HG02588 (cell line): ENCODE measurements around the gene ERC2.
"Not testable (repeated sequence)": the region's sequence is repeated elsewhere in the genome, so short reads cannot be mapped to it uniquely, and the experiment has no call there.

ENCODE experiments used
- ATAC-seq: cut with Tn5 transposase; IDR thresholded peaks from one replicate; pipeline ENCODE4 v1.9.1; 2021; ENCODE audit warnings: mild to moderate bottlenecking, moderate library complexity; ENCODE audit not compliant: unreplicated experiment

The ERC2 gene

DNA sequence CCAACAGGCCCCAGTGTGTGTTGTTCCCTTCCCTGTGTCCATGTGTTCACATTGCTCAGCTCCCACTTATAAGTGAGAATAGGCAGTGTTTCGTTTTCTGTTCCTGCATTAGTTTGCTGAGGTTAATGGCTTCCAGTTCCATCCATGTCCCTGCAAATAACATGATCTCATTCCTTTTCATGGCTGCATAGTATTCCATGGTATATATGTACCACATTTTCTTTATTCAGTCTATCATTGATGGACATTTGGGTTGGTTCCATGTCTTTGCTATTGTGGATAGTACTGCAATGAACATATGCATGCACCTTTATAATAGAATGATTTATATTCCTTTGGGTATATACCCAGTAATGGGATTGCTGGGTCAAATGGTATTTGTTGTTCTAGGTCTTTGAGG is 452.9 kb downstream of the ERC2 start:
- not testable (repeated sequence) for ATAC-seq

DNA sequence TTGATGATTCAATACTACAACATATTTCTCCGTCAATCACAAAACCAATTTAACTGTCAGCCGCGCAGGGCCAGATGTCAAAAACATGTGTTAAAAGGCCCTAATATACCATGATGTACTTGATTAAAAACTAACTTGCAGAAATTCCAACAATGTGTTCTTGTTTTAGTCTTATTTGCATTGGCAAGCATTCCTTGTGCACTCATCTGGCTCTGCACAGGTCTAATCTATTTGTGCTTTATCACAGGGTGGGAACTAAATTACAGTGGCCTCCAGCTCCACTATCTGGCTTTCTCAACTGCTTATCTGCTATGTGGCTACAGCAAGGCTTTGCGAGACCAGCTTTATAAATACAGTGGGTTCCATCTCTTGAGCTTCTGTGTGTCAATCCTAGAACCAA is 455.5 kb downstream of the ERC2 start:
- no peak for ATAC-seq

DNA sequence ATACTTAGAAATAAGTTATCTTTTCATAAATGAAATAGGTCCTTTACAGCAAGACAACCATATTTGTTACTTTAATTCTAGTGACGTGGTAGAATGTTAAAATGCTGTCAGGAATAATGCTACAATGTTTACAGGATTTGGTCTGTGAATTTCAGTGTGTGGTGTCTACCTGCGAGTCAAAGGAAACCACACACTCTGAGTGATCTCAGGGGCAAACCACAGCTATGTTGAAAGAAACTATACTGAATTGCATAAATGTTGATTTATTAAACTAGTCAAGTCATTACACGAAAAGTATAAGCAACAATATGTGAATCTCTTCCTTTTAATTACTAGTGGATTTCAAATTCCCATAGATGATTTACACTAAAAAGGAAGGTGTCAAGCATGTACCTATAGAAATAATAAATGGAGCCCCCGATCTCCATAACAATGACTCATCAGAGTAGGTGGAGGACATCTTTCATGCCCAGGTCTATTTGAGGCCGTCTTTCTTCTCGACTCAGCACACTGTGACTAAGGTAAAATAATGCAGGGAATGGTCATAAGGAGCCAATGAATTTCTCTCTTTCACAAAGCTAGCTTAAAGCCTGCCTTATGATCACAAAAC is 463.0 kb downstream of the ERC2 start:
- no peak for ATAC-seq

DNA sequence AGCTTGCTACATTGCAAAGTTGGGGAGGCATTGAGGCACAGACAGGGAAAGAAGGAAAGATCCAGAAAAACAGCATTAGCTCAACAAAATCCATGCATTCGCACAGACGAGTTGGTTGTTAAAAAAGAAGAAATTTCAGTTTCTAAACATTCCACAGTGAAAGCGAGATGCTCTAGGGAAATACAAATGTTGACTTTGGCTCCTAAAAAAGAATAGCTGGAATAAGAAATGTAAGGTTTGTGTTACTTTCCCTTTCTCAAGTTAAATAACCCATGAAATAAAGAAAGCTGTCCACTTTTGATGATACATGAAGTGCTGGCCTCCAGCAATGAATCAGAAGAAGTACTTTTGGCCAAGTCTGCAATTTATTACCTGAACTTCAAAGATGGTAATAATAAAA is 465.1 kb downstream of the ERC2 start:
- ATAC-seq: no peak

DNA sequence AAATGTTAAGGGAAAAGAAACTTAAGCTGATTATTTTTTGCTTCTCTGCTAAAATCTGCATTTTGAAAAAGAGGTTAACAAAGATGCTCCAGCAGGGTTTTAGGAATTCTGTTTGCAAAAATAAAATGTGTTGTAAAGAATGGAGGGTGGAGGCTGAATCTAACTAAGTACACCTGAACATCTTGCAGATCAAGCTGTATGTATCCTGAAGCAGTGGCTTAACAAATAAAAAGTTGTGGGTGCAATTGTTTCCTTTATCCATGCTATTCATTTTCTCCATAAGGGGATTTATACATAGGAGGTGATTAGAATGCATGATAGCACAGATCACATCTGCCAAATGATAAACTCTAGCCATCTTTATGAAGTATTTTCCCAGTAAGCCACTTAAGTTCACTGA is 466.3 kb downstream of the ERC2 start:
- ATAC-seq: no peak

DNA sequence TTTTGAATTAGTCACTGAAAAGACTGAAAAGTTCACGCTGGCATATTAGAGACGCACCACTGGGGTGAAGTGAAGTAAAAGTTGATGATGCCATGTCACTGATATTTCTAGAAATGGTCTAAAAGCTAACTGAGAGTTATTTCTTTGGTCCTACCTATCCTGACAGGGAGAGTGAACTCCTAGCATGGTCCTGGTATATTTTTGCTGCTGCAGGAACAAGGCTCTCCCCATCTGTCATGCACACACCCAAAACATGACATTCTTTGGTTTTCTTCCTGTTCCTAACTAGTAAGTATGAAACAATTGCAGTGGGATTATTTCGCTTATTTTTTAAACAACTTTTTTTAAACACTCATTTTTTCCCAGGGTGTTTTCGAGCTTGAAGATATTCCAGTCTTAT is 466.7 kb downstream of the ERC2 start:
- no peak for ATAC-seq

DNA sequence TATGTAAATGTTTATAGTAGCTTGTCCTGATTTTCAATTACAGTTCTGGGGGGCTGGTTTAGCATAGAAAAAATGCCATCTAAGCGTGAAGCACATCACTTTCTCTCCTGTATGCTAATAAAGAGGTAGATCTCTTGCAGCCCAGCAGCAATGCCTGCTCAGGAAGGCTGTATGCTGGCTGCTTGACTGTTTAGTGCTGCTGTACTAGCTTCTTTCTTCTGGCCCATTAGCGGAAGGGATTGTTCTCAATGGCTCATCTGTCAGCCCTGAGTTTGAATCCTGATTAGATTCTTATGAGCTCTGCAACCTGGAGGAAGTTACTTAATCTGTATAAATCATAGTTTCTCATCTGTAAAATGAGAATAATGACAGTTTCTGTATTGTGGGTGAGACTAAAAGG is 478.9 kb downstream of the ERC2 start:
- no peak for ATAC-seq

DNA sequence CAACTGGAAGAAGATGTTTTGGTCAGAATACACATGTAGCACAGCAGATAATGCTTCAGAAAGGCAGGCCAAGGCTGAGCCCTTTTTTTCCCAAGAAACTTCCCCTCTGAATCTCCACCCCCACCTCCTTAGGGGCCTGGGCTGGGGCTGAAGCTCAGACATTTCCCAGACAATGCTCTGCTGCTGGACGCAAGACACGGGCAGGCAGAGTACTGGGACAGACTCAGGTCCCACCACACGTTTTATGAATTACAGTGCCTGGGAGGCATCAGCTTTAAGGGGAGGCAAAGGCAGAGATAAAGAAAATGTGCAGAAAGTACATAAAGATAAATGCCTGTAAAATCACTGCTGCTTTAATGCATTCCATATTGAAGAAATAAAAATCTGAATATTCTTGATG is 479.4 kb downstream of the ERC2 start:
- no peak for ATAC-seq

DNA sequence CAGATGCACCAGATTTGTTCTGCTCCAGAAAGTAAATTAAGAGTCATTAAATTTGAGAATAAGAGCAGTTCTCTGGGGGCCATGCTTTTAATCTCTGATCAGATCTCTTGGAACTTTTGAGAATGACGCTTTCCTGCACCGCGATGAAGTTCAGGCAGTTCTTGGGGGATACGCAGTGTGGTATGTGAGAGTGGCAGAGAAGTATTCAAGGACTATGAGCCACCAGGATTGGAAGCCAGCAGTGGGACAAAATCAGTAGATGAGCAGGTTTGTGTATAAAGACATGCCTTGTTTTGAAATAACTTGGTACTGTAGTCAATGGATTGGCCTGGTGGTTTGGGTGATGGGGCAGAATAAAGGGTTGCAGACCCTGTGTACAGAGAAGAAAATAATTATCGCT is 483.6 kb downstream of the ERC2 start:
- ATAC-seq: no peak

DNA sequence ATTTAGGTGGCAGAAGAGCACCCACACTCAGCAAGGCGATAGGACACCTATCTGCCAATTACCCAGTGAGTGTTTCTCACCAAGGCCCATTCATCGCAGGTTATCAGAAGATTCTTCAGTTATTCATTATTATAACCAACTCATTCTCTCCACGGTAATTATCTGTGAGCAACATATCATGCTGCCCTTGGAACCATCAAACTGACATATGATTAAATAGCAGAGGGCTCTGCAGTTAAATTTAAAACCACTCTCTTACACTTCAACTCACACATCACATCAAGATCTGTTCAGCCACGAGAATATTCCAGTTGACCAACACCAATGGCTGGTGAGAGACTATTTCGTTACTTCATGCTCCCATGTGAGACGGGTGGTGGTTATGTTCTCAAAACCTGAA is 489.3 kb downstream of the ERC2 start:
- no peak for ATAC-seq

DNA sequence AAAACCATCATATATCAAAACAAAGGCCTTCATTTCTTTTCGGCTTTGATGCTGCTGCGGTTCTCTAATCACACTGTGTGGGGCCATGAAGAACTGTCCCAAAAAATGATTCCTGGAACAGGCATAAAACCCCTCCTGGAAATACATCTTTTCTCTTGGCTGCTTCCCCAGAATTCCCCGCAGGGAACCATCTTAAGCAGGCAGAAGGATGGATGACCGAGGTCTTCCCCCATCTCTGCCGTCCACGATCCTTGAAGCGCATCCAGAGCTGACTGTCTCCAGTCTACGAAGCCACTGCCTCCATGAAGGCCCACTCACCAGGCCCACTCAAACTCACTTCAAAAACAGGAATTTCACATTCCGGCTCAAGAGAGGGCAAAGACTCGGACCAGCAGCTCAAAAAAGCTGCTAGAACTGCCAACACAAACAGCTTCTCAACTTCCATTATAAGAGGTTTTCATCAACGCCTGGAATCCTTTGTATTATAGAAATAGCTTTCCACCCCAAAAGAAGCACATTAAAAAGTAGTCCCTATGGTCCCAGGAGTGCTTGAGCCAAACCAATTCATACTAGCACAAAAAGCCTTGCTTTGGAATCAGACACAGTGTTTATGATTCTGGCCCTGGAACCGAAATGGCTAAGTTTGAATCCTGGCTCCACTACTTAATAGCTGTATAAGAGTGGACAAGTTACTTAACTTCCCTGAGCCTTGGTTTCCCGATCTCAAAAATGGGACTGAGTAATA is 493.7 kb downstream of the ERC2 start:
- no peak for ATAC-seq

DNA sequence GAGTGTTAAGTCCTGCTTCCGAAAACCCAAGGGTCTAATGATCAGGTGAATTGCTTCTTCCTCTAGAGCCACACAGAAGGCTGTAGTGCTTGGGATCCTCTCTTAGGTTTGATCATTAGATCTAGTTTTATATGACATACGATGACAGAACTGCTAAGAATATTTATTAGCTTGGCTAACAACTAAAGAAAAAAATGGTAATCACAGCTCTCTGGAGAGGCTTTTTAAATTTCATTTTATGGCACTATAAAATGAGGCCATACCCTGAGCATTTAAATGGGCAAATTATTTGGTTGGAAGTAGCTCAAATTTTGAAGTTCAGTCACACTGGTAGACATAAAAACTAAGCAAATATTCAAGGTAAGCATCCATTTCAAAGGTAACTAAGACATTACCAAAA is 498.6 kb downstream of the ERC2 start:
- ATAC-seq: no peak

DNA sequence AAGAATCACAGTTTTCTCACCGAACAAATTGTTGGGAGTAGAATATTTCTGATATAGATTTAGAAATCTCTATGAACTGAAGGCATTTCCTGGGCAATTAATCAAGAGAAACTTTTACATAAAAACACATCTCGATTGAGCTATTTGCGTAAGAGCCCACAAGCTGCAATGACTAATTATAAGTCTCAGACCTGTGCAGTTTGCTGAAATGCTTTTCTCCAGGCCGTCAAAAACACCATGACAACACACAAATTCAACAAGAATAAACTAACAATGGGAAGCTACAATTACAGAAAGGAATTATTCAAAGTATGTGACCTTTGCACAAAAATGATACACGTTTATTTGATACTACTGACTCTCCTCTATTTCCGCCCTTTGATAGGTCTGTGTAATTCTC is 499.9 kb downstream of the ERC2 start:
- ATAC-seq: no peak

DNA sequence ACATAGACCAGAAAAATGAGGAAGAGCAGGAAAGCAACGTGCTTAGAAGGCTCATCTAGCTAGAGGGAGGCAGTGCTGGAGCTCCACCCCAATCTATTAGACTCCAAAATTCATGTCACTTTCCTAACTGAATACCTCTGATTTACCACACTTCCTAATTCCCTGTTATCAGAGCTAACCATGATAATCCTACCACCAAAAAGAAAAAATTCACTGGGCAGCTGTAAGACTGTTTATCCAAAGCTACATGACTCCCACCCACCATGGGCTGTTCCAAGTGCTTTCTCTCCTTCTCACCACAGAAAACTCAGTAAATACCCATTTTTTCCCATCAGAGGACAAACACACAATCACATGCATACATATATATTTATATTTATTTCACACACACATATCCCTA is 501.7 kb downstream of the ERC2 start:
- no peak for ATAC-seq

DNA sequence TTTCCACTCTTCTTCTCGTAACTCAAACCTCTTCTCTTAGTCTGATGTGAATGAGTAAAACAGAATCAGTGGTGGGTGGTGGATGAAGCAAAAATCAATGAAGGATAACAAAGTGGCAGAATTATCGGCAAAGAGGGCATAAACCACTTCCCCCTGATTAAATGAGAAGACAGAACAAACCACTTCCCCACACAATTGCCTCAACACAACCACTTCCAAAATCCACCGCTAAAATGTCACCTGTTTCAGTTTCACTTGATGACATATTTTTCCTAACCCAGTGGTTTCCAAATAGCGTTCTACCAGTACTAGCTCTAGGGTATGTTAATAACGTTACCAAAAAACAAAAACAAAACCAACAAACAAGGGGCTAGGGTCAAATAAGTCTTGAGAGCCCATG is 502.5 kb downstream of the ERC2 start:
- no peak for ATAC-seq

DNA sequence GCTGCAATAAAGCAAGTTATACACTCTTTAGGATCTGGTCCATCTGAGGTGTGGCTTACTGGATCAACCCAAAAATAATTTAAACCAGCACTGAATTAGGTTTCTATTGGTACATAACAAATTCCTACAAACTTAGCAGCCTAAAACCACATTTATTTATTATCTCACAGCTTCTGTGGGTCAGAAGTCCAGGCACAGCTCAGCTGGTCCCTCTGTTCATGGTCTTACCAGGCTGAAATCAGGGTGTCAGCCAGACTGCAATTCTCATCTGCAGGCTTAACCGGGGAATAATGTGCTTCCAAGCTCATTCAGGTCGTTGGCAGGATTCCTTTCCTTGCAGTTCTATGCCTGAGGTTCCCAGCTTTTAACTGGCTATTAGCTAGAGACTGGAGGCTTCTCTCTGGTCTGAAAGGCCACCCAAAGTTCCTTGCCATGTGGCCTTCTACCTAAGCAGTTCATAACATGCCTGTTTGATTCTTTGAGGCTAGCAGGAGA is 503.7 kb downstream of the ERC2 start:
- no peak for ATAC-seq

DNA sequence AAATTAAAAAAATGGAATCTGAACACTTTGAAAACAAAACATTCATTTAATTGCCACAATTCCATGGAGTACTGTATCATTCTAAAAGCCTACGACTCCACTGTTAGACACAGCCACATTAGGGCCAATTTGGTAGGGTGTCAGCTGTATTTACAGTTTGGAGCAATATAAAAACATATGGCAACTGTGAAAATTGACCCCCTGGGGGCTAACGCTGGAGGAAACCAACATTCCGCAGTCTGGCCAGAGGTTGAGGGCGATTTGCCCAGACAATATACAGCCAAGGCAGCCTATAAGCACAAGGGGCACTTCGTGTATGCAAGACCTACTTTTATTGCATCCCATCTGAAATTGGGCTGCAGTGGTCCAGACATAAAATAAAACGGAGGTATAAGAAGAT is 504.7 kb downstream of the ERC2 start:
- no peak for ATAC-seq

DNA sequence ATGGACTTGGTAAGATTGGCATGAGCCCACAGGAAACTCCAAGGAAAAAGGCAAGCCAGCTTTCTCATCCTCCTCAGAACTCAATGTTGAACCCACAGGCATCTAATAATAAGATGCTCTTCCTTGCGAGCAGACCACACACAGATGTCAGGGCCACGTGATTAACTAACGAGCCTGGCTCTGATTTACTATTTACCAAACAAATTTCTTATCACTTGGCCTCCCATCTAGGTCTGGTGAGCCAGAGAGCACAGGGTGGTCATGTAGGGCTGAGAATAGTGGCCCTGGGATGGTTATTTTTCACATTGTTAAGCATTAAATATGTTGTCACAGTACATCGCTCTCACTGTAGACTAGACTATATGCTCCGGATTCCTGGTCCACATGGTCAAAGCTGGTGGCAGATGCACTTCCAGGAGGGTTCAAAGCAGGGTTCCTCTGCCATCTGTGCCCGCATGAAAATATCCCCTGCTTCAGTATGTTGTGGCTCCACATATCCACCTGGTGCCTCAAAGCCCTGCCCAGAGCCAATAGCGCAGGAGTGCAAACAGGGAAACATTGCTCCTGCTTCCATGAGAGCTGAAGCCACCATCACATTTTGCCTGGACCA is 508.7 kb downstream of the ERC2 start:
- ATAC-seq: no peak

DNA sequence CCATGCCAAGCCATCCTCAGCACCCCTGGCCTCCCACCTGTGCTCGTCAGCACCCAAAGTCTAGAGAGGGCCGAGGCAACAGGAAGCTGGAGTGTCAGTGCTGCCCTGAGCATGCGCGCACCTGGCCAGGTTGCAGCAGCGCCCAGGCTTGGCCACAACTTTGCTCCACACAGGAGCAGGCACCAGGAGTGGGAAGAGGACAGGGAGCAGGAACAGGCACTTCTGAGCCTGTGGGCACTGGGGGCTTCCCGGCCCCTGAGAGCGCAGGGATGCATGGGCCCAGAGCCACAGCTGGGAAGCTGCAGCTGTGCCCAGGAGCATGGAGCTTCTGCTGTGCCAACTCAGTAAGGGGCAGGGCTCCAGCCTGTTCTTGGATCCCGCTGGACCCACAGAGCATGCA is 509.7 kb downstream of the ERC2 start:
- no peak for ATAC-seq

DNA sequence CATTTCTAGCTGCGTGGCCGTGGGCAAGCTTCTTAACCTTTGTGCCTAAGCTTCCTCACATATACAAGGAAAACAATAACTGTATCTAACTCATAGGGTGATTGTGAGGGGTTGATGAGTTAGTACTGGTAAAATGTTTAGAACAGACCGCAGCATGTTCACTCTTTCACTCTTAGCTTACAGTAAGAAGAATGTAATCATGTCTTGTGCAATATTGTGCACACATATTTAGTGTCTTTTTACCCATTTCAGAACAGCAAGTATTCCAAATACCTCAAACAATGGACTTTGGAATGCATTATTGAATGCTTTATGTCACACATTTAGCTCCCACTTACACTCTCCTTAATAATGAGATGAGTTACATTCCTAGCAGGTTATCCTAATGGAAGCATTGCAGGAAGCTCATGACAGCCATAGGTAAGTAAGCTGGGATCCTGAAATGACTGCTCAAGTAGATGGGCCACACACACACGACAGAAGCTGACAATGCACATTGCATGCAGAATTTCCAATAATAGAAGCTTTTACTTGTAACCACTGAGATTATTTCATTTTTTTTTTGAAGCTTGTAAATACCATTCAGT is 512.3 kb downstream of the ERC2 start:
- no peak for ATAC-seq

DNA sequence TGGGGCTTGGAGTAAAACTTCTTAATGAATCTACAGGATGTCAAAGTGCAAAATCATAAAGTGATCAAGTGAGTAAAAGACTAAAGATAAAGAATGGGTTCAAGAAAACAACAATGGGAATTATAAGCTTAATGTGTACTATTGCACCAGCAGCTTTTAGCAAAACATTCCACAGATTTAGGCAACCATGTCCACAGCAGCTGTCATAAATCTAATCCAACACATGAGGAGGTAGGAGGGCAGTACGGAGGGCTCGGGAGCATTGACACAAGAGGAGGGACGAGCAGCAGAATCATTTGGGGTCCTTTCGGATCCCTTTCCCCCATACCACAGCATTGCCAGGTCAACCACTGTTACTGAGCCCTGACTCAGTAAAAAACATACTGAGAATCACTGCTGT is 516.9 kb downstream of the ERC2 start:
- ATAC-seq: no peak

DNA sequence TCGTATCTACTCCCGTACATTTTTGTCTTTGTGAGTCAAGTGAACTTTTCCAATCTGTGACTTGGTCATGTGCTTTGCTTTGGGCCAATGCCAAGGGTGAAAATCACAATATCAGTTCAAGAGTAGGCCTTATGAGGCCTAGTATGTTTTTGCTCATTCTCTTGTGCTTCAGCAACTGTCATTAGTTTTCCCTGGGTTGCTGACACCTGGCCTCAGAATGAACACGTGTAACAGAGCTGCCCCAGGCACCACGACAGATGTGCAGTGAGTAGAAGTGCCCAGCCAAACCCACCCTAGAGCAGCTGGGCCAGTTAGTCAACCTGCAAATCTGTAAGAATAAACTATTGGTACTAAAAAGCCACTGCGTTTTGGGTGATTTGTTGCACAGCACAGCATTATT is 520.9 kb downstream of the ERC2 start:
- no peak for ATAC-seq
